ENCODE data around the gene HINT2.

- no peak for TF ChIP-seq CTCF (IDR thresholded peaks at IDR 0.05)
- TF ChIP-seq POLR2AphosphoS5 (IDR thresholded peaks at IDR 0.05), result no peak
- no peak for TF ChIP-seq POLR2A (IDR thresholded peaks at IDR 0.05)
Observed at GRCh38 chr9:35834260-35835215, 19.7 kb upstream of the HINT2 start.
